ENCODE data around the gene ZMIZ1.

Gene ZMIZ1

DNA sequence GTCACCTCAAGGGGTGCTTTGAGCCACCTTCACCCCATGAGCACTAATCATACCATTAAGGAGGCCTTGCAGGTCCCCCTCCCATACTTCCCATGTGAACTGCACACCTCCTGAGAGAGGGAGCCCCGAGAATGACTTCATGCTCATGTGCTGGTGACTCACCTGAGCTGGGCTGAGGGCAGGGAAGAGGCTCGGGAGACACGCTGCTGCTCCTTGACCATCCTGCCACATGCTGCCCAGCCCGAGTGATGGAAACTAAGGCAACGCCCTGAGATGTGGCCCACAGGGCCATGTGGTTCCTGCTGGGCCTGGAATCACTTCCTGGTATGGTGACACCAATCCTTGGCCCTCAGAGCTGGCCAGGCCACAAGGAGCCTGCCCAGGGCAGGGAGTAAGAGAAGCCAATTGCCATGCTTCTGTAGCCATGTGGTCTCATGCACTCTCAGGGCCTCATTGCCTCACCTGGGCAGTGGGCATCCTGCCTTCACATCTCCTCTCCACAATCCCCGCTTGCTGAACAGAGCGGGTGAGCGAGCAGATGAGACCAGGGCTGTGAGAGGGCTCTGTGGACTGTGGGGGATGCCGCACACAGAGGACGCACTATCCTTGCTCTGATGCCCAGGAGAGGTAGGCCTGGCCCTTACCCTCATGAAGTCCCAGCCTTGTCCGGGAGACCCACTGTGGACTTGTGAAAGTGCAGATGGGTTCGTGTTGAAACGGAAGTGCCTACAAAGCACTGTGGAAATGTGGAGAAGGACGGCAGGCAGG lies 260.2 kb downstream of the ZMIZ1 start (continued):
- TF ChIP-seq, protein P1, sequence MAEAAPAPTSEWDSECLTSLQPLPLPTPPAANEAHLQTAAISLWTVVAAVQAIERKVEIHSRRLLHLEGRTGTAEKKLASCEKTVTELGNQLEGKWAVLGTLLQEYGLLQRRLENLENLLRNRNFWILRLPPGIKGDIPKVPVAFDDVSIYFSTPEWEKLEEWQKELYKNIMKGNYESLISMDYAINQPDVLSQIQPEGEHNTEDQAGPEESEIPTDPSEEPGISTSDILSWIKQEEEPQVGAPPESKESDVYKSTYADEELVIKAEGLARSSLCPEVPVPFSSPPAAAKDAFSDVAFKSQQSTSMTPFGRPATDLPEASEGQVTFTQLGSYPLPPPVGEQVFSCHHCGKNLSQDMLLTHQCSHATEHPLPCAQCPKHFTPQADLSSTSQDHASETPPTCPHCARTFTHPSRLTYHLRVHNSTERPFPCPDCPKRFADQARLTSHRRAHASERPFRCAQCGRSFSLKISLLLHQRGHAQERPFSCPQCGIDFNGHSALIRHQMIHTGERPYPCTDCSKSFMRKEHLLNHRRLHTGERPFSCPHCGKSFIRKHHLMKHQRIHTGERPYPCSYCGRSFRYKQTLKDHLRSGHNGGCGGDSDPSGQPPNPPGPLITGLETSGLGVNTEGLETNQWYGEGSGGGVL (tag by site-specific recombination; IDR thresholded peaks at IDR 0.05), result peak; percentile 51; the same call in 1 of the 2 replicates
- TF ChIP-seq ZNF629 (tag by site-specific recombination; IDR thresholded peaks at IDR 0.05), result 0 out of 2 replicates have a peak, but pooled peaks have one; percentile 18

GRCh38 chr10:79329529-79329928 lies 260.8 kb downstream of the ZMIZ1 start:
- Histone ChIP-seq H3K4me1 (ENCODE audit: control insufficient read depth, insufficient read depth, low read length) (no peaks in the 10 kb centered on the region), H3K9me3 (ENCODE audit: control insufficient read depth, insufficient read depth, low read depth, low read length) (no peaks in the 10 kb centered on the region), H3K4me3 (ENCODE audit: low read depth, low read length) (no peak overlapping the region), H3K36me3 (ENCODE audit: control insufficient read depth in 2 of 2, insufficient read depth in 1 of 2, low read length in 2 of 2) (no peaks in the 10 kb centered on the region), H3K27ac (ENCODE audit: extremely low read depth, low read depth, low read length) (no peak overlapping the region)
- POLR2A ChIA-PET, result no interaction called here
- TF ChIP-seq ZNF677 (tag by site-specific recombination; IDR thresholded peaks at IDR 0.05), result no peak
- no peak for TF ChIP-seq ZNF140 (tag by site-specific recombination; IDR thresholded peaks at IDR 0.05)
- TF ChIP-seq ZNF549 (tag by site-specific recombination; IDR thresholded peaks at IDR 0.05), result no peak
- TF ChIP-seq ZNF600 (tag by site-specific recombination; IDR thresholded peaks at IDR 0.05), result peak; percentile 54
- TF ChIP-seq ZNF426 (tag by site-specific recombination; IDR thresholded peaks at IDR 0.05), result no peak
- CTCF ChIA-PET, result interaction anchor here (0.6 to 1.0 kb wide), 3 partner anchors 18 to 1658 kb away, joined by 3 to 6 read pairs (median 3); no protein-coding TSS in a partner anchor

GRCh38 chr10:79331226-79331625 lies 262.5 kb downstream of the ZMIZ1 start:
- ChIA-PET POLR2A (no interaction called here), CTCF (interaction anchor here (1.0 kb wide), 1 partner anchor 15 kb away, joined by 3 read pairs; no protein-coding TSS in a partner anchor)
- no peaks in the 10 kb centered on the region for H3K9me3 ChIP-seq (ENCODE audit: control insufficient read depth, insufficient read depth, low read depth, low read length)
- no peak for TF ChIP-seq ZNF624 (tag by site-specific recombination; IDR thresholded peaks at IDR 0.05)
- TF ChIP-seq ZNF148 (tag by site-specific recombination; IDR thresholded peaks at IDR 0.05; ENCODE audit: borderline replicate concordance), result no peak
- TF ChIP-seq KLF9 (tag by site-specific recombination; IDR thresholded peaks at IDR 0.05; ENCODE audit: low read depth), result no peak
- no peak for TF ChIP-seq ZNF585B (tag by site-specific recombination; IDR thresholded peaks at IDR 0.05)
- no peak for TF ChIP-seq ZNF610 (tag by site-specific recombination; IDR thresholded peaks at IDR 0.05; ENCODE audit: borderline replicate concordance)
- no peak for TF ChIP-seq ZNF280C (tag by site-specific recombination; IDR thresholded peaks at IDR 0.05)
- no peak for TF ChIP-seq ZBTB7A (tag by site-specific recombination; IDR thresholded peaks at IDR 0.05; ENCODE audit: low read depth)
- no peak for TF ChIP-seq ZNF433 (tag by site-specific recombination; IDR thresholded peaks at IDR 0.05; ENCODE audit: low read depth)
- TF ChIP-seq KLF7 (tag by site-specific recombination; IDR thresholded peaks at IDR 0.05; ENCODE audit: borderline replicate concordance), result no peak
- no peak for TF ChIP-seq ZNF274 (IDR thresholded peaks at IDR 0.05; ENCODE audit: low read length)
- no peak for TF ChIP-seq ZNF274 (tag by site-specific recombination; IDR thresholded peaks at IDR 0.05; ENCODE audit: borderline replicate concordance)
- TF ChIP-seq ZNF560 (tag by site-specific recombination; IDR thresholded peaks at IDR 0.05; ENCODE audit: borderline replicate concordance), result no peak
- no peak for TF ChIP-seq ZNF302 (tag by site-specific recombination; IDR thresholded peaks at IDR 0.05; ENCODE audit: low read depth)
- TF ChIP-seq ZNF266 (tag by site-specific recombination; IDR thresholded peaks at IDR 0.05; ENCODE audit: low read depth), result no peak
- TF ChIP-seq ZNF292 (tag by site-specific recombination; IDR thresholded peaks at IDR 0.05; ENCODE audit: borderline replicate concordance, low read depth), result no peak
- no peak for TF ChIP-seq ZNF394 (tag by site-specific recombination; IDR thresholded peaks at IDR 0.05; ENCODE audit: borderline replicate concordance)
- no peak for TF ChIP-seq ZNF544 (tag by site-specific recombination; IDR thresholded peaks at IDR 0.05)
- no peak for TF ChIP-seq FEZF1 (tag by site-specific recombination; IDR thresholded peaks at IDR 0.05)
- H3K4me3 ChIP-seq (ENCODE audit: low read depth, low read length), result no peak overlapping the region
- H3K4me1 ChIP-seq (ENCODE audit: control insufficient read depth, insufficient read depth, low read length), result no peaks in the 10 kb centered on the region
- H3K27ac ChIP-seq (ENCODE audit: extremely low read depth, low read depth, low read length), result no peak overlapping the region
- no peaks in the 10 kb centered on the region for H3K36me3 ChIP-seq (ENCODE audit: control insufficient read depth in 2 of 2, insufficient read depth in 1 of 2, low read length in 2 of 2)

Measured in HEK293 (cell line).